Skeletal muscle satellite cell (primary cell): ENCODE measurements around the gene TMEM196.

Source experiments
- H3K27me3 ChIP-seq: 2 replicates; pipeline ENCODE4 v1.7.0; 2013; ENCODE audit warnings: low read length; ENCODE audit not compliant: control insufficient read depth, insufficient read depth
- H3K36me3 ChIP-seq: 2 replicates; pipeline ENCODE4 v1.7.0; 2013; ENCODE audit warnings: mild to moderate bottlenecking, control low read depth, low read length; ENCODE audit not compliant: insufficient read depth
- H3K4me1 ChIP-seq: 2 replicates; pipeline ENCODE4 v1.7.0; 2013; ENCODE audit warnings: low read length; ENCODE audit not compliant: control insufficient read depth, insufficient read depth
- H3K4me2 ChIP-seq: 2 replicates; pipeline ENCODE4 v1.7.0; 2013; ENCODE audit warnings: mild to moderate bottlenecking, low read length
- H3K4me3 ChIP-seq: 2 replicates; pipeline ENCODE4 v1.7.0; 2013; ENCODE audit warnings: low read length
- H3K9ac ChIP-seq: 2 replicates; pipeline ENCODE4 v1.7.0; 2013; ENCODE audit warnings: mild to moderate bottlenecking, low read depth, low read length, moderate library complexity
- H3K9me3 ChIP-seq: replicated peaks from 2 replicates; pipeline ENCODE4 v1.7.0; 2013; ENCODE audit warnings: mild to moderate bottlenecking, control low read depth, low read length

Gene TMEM196

GRCh38 chr7:19754521-19755116 lies 18.8 kb downstream of the TMEM196 start:
- Histone ChIP-seq H3K36me3 (no peaks in the 10 kb centered on the region), H3K4me1 (no peaks in the 10 kb centered on the region), H3K4me3 (no peak overlapping the region), H3K9me3 (no peaks in the 10 kb centered on the region), H3K27me3 (no peaks in the 10 kb centered on the region), H3K4me2 (no peak overlapping the region), H3K9ac (no peak overlapping the region)

- no peak overlapping the region for H3K4me2 ChIP-seq
- H3K9me3 ChIP-seq = no peaks in the 10 kb centered on the region
- no peak overlapping the region for H3K9ac ChIP-seq
- H3K4me1 ChIP-seq = no peaks in the 10 kb centered on the region
- no peaks in the 10 kb centered on the region for H3K27me3 ChIP-seq
- H3K36me3 ChIP-seq = no peaks in the 10 kb centered on the region
- no peak overlapping the region for H3K4me3 ChIP-seq
Measured at GRCh38 chr7:19752020-19752419, 21.4 kb downstream of the TMEM196 start.

GRCh38 chr7:19749658-19750057 lies 23.8 kb downstream of the TMEM196 start:
- Histone ChIP-seq H3K27me3 (peaks cover 5% of the 10 kb centered on the region), H3K9ac (no peak overlapping the region), H3K9me3 (no peaks in the 10 kb centered on the region), H3K36me3 (no peaks in the 10 kb centered on the region), H3K4me1 (no peaks in the 10 kb centered on the region), H3K4me3 (no peak overlapping the region), H3K4me2 (no peak overlapping the region)

- no peaks in the 10 kb centered on the region for H3K9me3 ChIP-seq
- no peak overlapping the region for H3K4me2 ChIP-seq
- no peaks in the 10 kb centered on the region for H3K36me3 ChIP-seq
- no peak overlapping the region for H3K9ac ChIP-seq
- peaks cover 13% of the 10 kb centered on the region for H3K27me3 ChIP-seq
- no peak overlapping the region for H3K4me3 ChIP-seq
- H3K4me1 ChIP-seq = no peaks in the 10 kb centered on the region
Measured at GRCh38 chr7:19747740-19748339, 25.6 kb downstream of the TMEM196 start.

GRCh38 chr7:19744075-19744474 lies 29.3 kb downstream of the TMEM196 start:
- no peaks in the 10 kb centered on the region for H3K4me1 ChIP-seq
- no peaks in the 10 kb centered on the region for H3K36me3 ChIP-seq
- H3K4me3 ChIP-seq = no peak overlapping the region
- H3K27me3 ChIP-seq = peaks cover 28% of the 10 kb centered on the region
- no peak overlapping the region for H3K9ac ChIP-seq
- no peaks in the 10 kb centered on the region for H3K9me3 ChIP-seq
- H3K4me2 ChIP-seq = no peak overlapping the region

GRCh38 chr7:19728716-19729115 lies 44.7 kb downstream of the TMEM196 start:
- Histone ChIP-seq H3K4me3 (no peak overlapping the region), H3K36me3 (no peaks in the 10 kb centered on the region), H3K9ac (no peak overlapping the region), H3K4me1 (no peaks in the 10 kb centered on the region), H3K27me3 (peaks cover 52% of the 10 kb centered on the region), H3K9me3 (no peaks in the 10 kb centered on the region), H3K4me2 (no peak overlapping the region)

GRCh38 chr7:19725770-19726169 lies 47.6 kb downstream of the TMEM196 start:
- Histone ChIP-seq H3K4me3 (no peak overlapping the region), H3K9ac (no peak overlapping the region), H3K4me2 (no peak overlapping the region), H3K4me1 (no peaks in the 10 kb centered on the region), H3K9me3 (no peaks in the 10 kb centered on the region), H3K36me3 (no peaks in the 10 kb centered on the region), H3K27me3 (peaks cover 66% of the 10 kb centered on the region)

- Histone ChIP-seq H3K36me3 (no peaks in the 10 kb centered on the region), H3K4me3 (no peak overlapping the region), H3K4me1 (no peaks in the 10 kb centered on the region), H3K9ac (no peak overlapping the region), H3K27me3 (peaks cover 12% of the 10 kb centered on the region), H3K4me2 (no peak overlapping the region), H3K9me3 (no peaks in the 10 kb centered on the region)
Measured at GRCh38 chr7:19715499-19715898, 57.9 kb downstream of the TMEM196 start.

GRCh38 chr7:19713676-19714075 lies 59.7 kb downstream of the TMEM196 start:
- Histone ChIP-seq H3K27me3 (peaks cover 12% of the 10 kb centered on the region), H3K4me2 (no peak overlapping the region), H3K9me3 (no peaks in the 10 kb centered on the region), H3K9ac (no peak overlapping the region), H3K4me1 (peaks cover 4% of the 10 kb centered on the region), H3K36me3 (no peaks in the 10 kb centered on the region), H3K4me3 (no peak overlapping the region)

- Histone ChIP-seq H3K4me1 (peaks cover 15% of the 10 kb centered on the region), H3K27me3 (peaks cover 3% of the 10 kb centered on the region), H3K9ac (peak overlapping the region; percentile 42), H3K9me3 (no peaks in the 10 kb centered on the region), H3K4me3 (peak overlapping the region; percentile 8), H3K36me3 (no peaks in the 10 kb centered on the region), H3K4me2 (peak overlapping the region; percentile 61)
Measured at GRCh38 chr7:19709249-19709578, 64.2 kb downstream of the TMEM196 start.

GRCh38 chr7:19708397-19709248 lies 64.8 kb downstream of the TMEM196 start, which contains the start of gene POLR1F:
Gene POLR1F (minus strand): TSS chr7:19709037. CDS start chr7:19709016, 21 bp downstream.
- H3K27me3 ChIP-seq = peaks cover 3% of the 10 kb centered on the region
- H3K4me1 ChIP-seq = peaks cover 15% of the 10 kb centered on the region
- H3K9me3 ChIP-seq = no peaks in the 10 kb centered on the region
- H3K4me2 ChIP-seq = peak within 1 kb of the TSS; percentile 88
- H3K9ac ChIP-seq = peak within 1 kb of the TSS; percentile 94
- peak within 1 kb of the TSS; percentile 93 for H3K4me3 ChIP-seq
- H3K36me3 ChIP-seq = no peaks in the 10 kb centered on the region
